ENCODE results near the gene PPP1R3E. TPM values are rescaled to one million over a fixed set of nuclear protein-coding genes. Genes with fewer than 3 reads are reported as not detected.

Gene PPP1R3E
- total RNA-seq, 2 donors from 2014 or later = 26.6 to 49.8 TPM

DNA sequence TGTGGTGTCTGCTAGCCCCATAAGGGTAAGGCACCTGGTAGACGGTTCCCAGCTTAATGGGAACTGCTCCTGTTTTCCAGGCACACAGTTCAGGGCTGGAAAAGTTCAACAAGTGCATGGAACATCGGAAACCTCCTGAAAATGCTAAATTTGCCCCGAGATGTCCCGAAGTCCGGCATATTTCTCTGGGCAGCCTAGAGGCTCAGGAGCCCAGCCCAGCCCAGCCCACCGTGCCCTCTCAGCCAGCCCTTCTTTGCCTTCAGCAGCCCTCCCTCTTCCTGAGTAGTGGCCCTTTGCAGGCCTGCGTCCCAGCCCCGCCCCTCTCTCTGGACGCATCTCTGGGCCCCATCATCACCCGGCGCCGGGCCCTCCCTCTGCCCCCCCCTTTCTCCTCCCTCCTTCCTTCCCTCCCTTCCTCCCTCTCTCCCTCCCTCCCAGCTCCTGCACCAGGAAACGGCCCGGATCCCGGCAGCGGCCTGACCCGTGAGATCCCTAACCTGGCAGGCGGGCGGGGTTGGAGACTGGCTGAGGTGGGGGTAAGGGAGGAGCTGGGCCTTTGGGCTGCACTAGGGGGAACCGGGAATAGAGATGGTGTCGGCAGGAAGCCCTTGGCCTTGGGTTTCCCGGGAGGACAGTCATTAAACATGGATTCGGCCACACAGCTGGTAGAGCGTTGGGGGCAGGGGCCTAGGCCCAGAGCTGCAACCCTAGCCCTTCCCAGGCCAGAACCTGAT, 3.9 kb upstream of the PPP1R3E start, which contains the start of gene BCL2L2:
Gene BCL2L2 (plus strand): TSS at position 422 of the 734 bp plus-strand sequence. CDS start 935 bp downstream, outside the sequence.
- no peaks in the 10 kb centered on the region for H3K9me3 Mint-ChIP-seq
- peak within 1 kb of the TSS in 1 of 2 donors; percentile 54 for H3K27ac Mint-ChIP-seq
- H3K36me3 Mint-ChIP-seq = peaks cover 6% of the 10 kb centered on the region in 2 donors
- ATAC-seq (no peak), DNase-seq (ENCODE audit: low spot score in 2 of 2) (no peak)

- H3K9me3 Mint-ChIP-seq = no peaks in the 10 kb centered on the region
- H3K27ac Mint-ChIP-seq = peak overlapping the region; percentile 97
- ATAC-seq (peak; percentile 18 to 28), DNase-seq (ENCODE audit: low spot score in 2 of 2) (no peak)
- peaks cover 6 to 16% of the 10 kb centered on the region in 2 donors for H3K36me3 Mint-ChIP-seq
Measured at GRCh38 chr14:23301969-23302289, 730 bp downstream of the PPP1R3E start.

DNA sequence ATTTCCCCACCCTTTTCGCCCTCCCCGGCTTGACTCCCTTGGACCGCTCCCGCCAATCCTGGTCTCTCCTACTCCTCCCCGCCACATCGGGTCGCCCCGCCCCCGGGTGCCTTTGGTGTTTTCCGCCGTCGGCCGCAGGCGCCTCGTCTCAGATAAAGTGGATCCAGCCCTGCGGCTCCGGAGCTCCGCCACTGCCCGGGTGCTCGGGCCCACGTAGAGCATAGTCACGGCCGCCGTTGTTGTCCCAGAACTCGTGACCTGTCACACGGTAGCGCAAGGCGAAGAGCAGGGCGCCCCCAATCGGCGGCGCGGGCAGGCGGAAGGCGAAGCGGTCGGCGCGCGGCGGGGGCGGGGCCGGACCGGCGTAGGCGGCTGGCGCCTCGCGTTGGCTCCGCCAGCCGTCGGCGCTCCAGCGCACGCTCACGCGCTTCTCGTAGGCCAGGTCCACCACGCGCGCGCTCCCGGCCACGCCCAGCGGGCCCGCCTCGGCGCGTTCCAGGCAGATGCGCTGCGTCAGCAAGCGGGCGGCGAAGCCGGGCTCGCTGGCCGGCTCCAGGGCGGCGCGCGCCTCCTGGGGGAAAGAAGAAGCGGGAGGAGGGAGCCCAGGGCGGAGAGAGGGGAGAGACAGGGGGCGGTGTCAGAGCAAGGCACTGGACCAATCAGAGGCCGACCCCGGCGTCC, 1.2 kb downstream of the PPP1R3E start:
- H3K27ac Mint-ChIP-seq = peak overlapping the region; percentile 97
- H3K9me3 Mint-ChIP-seq = no peaks in the 10 kb centered on the region
- ATAC-seq (peak; percentile 82 to 83), DNase-seq (ENCODE audit: low spot score in 2 of 2) (peak; percentile 99 to 100)
- H3K36me3 Mint-ChIP-seq = peaks cover 6 to 21% of the 10 kb centered on the region in 2 donors

DNA sequence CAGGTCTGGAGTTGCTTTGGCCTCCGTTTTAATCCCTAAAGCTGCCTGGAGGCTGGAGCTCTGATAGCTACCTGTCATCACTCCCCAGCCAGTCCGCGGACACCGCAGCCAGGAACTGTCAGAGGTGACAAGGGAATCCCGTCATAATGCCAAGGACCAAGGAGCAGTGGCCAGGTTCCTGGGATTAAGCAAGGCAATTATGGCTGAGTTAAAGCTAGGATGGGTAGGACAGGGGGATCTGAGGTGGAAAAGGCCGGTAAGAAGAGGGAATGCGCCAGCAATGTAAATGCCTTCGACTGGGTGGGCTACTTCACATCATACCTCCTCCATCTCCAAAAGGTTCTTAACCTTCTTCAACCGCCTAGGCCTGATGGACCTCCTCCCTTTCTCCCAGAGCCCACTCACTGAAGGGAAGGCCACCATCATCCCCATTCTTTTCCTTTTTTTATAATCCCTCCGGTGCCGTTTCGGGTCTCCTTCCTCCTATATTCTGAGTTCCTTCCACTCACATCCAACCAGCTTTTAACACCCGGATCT, 1.9 kb downstream of the PPP1R3E start:
- DNase-seq (ENCODE audit: low spot score in 2 of 2) (peak in 1 of 2 donors; percentile 27), ATAC-seq (no peak)
- Mint-ChIP-seq H3K27ac (peak overlapping the region; percentile 91 to 97), H3K36me3 (peaks cover 6 to 22% of the 10 kb centered on the region in 2 donors), H3K9me3 (no peaks in the 10 kb centered on the region)

DNA sequence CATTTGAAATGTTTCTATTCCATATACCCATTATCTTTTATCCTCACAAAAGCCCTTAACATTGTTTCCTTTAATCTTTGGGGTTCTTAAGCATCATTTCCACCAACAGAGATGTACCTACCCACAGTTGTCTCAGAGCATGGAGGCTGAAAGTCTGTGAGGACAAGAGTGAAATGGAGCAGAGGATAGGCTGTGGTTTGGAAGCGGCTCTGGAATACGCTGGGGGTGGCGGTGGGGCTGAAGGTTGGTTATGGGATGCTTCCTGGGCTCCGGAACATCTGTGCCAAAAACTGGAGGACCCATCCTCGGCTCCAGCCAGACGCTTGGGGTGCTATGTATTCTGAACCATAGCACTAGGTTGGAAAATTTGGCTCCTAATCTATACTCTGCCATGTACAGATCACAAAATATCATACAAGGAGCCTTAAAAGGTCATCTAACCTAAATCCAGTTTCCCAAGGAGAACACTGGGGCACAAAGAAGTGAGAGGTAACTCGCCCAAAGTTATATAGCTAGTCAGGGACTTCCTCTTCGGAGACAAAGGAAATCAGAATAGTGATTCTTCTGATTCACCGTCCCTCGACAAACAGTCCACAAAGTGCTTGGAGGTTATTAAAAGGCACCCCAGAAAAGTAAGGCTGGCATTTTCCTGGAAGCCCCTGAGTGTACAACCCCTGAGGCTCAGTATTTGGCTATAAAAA, 2.5 kb downstream of the PPP1R3E start:
- peaks cover 6 to 22% of the 10 kb centered on the region in 2 donors for H3K36me3 Mint-ChIP-seq
- ATAC-seq (no peak), DNase-seq (ENCODE audit: low spot score in 2 of 2) (no peak)
- peak overlapping the region; percentile 91 to 97 for H3K27ac Mint-ChIP-seq
- H3K9me3 Mint-ChIP-seq = no peaks in the 10 kb centered on the region

GRCh38 chr14:23299211-23299957, 3.3 kb downstream of the PPP1R3E start:
- ATAC-seq (no peak), DNase-seq (ENCODE audit: low spot score in 2 of 2) (no peak)
- Mint-ChIP-seq H3K27ac (peak overlapping the region in 1 of 2 donors; percentile 97), H3K9me3 (no peaks in the 10 kb centered on the region), H3K36me3 (peaks cover 6 to 22% of the 10 kb centered on the region in 2 donors)

GRCh38 chr14:23297611-23298277, 4.9 kb downstream of the PPP1R3E start:
- Mint-ChIP-seq H3K9me3 (no peaks in the 10 kb centered on the region), H3K27ac (peak overlapping the region in 1 of 2 donors; percentile 41), H3K36me3 (peaks cover 5 to 20% of the 10 kb centered on the region in 2 donors)
- DNase-seq (ENCODE audit: low spot score in 2 of 2) = no peak
- no peak for ATAC-seq

DNA sequence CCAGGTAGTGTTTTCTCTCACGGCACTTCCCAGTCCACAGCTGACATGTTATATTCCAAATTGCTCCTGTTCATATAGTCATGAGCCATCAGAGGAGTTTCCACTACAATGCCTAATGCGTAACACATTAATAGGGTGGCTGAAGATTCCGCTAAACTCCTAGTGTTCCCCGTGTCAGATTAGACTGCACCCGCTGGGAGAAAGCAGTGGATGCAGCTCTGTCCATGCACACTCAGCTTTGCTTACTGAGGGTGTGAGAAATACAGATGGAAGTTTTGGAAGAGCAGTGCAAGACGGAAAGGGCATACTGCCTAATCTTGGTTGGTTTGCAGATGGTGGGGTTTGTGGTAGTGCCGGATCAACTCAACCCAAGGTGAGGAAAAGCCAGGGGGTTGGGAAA, 5.6 kb downstream of the PPP1R3E start:
- Mint-ChIP-seq H3K9me3 (no peaks in the 10 kb centered on the region), H3K36me3 (peaks cover 0 to 16% of the 10 kb centered on the region in 2 donors), H3K27ac (no peak overlapping the region)
- ATAC-seq (no peak), DNase-seq (ENCODE audit: low spot score in 2 of 2) (no peak)

DNA sequence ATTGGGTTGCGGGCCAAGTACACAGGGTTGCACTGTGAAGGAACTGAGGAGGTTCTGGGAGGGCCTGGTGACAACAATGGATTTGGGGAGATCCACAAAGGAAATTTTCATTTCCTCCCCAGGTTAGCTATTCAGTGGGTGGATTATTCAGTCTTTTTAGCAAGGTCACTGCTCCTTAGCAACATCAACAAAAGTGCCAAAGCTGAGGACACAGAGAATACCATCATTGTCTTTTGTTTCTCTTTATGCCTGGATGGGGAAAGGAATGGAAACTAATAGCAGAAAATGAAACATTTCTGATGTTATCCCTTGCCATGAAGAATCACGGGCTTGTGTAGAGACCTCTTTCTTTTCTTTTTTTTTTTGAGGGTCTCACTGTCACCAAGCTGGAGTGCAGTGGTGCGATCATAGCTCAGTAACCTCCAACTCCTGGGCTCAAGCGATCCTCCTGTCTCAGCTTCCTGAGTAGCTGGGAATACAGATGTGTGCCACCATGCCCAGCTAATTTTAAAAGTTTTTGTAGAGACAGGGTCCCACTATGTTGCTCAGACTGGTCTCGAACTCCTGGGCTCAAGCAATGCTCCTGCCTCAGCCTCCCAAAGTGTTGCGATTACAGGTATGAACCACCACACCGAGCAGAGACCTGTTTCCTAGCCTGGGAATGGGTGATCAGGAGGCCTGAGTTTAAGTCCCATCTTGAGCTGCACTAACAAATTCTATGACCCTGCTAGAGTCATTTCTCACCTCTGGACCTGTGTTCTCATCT, 6.5 kb downstream of the PPP1R3E start:
- no peaks in the 10 kb centered on the region for H3K9me3 Mint-ChIP-seq
- DNase-seq (ENCODE audit: low spot score in 2 of 2) (no peak), ATAC-seq (no peak)
- peaks cover 0 to 16% of the 10 kb centered on the region in 2 donors for H3K36me3 Mint-ChIP-seq
- no peak overlapping the region for H3K27ac Mint-ChIP-seq

- H3K9me3 Mint-ChIP-seq = no peaks in the 10 kb centered on the region
- DNase-seq (ENCODE audit: low spot score in 2 of 2) = peak in 1 of 2 donors; percentile 60
- H3K36me3 Mint-ChIP-seq = peaks cover 0 to 13% of the 10 kb centered on the region in 2 donors
- peak; percentile 85 for ATAC-seq
- H3K27ac Mint-ChIP-seq = peak overlapping the region in 1 of 2 donors; percentile 27
Measured at GRCh38 chr14:23294734-23295561, 7.7 kb downstream of the PPP1R3E start.

DNA sequence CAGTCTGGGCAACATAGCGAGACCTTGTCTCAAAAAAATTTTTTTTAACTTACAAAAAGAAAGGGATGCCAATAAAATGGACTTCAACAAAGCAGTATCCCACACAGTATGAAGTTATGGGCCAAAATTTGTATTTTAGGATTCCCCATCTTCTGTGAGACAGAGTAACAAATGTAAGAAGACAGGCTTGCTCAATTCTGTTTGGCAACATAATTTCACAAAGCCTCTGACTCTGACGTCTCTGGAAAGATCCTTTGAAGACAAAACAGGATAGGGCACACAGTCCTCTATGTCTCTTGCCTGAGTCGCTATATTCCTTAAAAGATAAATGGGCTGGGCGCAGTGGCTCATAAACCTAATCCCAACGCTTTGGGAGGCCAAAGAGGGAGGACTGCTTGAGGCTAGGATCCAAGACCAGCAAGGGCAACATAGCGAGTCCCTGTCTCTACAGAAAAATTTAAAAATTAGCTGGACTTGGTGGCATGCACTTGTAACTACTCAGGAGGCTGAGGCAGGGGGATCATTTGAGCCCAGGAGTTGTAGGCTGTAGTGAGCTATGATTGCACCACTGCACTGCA, 15.7 kb downstream of the PPP1R3E start:
- DNase-seq (ENCODE audit: low spot score in 2 of 2) (no peak), ATAC-seq (no peak)
- H3K9me3 Mint-ChIP-seq = no peaks in the 10 kb centered on the region
- peaks cover 0 to 7% of the 10 kb centered on the region in 2 donors for H3K36me3 Mint-ChIP-seq
- peak overlapping the region; percentile 89 to 96 for H3K27ac Mint-ChIP-seq

GRCh38 chr14:23286020-23286901, 16.4 kb downstream of the PPP1R3E start, which contains the start of gene HOMEZ:
Gene HOMEZ (minus strand): TSS chr14:23286132. CDS start chr14:23285952, 180 bp downstream.
- peaks cover 0 to 7% of the 10 kb centered on the region in 2 donors for H3K36me3 Mint-ChIP-seq
- peak within 1 kb of the TSS; percentile 89 to 96 for H3K27ac Mint-ChIP-seq
- DNase-seq (ENCODE audit: low spot score in 2 of 2) = peak; percentile 96 to 97
- peak; percentile 98 for ATAC-seq
- H3K9me3 Mint-ChIP-seq = no peaks in the 10 kb centered on the region

DNA sequence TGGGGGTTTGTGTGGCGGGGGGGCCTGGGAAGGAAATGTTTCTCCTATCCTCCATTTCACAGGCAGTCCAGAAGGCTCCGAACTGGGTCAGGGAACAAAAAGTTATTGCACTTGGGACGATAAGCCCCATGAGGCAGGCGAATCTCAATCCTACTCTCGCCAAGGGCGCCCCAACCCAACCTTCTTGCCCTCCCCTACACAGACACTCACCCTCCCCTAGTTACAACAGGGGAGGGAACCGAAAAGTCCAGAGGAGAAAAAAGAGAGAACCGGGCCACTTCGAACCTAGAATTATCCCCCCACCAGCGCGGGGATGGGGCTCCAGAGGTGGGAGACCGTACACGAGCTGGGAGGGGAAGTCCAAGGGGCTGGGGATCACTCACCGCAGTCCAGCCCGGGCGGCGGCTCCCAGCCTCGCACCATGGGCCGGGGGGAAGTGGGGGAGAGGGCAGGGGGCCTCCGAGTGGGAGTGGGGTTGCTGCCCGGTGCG, 17.1 kb downstream of the PPP1R3E start:
- no peak for DNase-seq (ENCODE audit: low spot score in 2 of 2)
- peak; percentile 30 to 39 for ATAC-seq
- peaks cover 0 to 7% of the 10 kb centered on the region in 2 donors for H3K36me3 Mint-ChIP-seq
- H3K9me3 Mint-ChIP-seq = no peaks in the 10 kb centered on the region
- H3K27ac Mint-ChIP-seq = peak overlapping the region; percentile 89

Measured in activated naive CD4-positive, alpha-beta T cell treated with anti-CD3 and anti-CD28 coated beads, Interleukin-2, amount 50 U/mL, for 72 hours (primary cell).